ENCODE results near the gene AZU1. TPM values are rescaled to one million over a fixed set of nuclear protein-coding genes. Genes with fewer than 3 reads are reported as not detected.

Gene AZU1
- total RNA-seq, 1 donor from 2014 or later = 0.30 TPM

GRCh38 chr19:867301-867793, 39.7 kb downstream of the AZU1 start:
- H3K9me3 Mint-ChIP-seq = no peaks in the 10 kb centered on the region
- H3K27me3 Mint-ChIP-seq (ENCODE audit: low read depth) = peaks cover 31% of the 10 kb centered on the region
- peaks cover 11% of the 10 kb centered on the region for H3K4me1 Mint-ChIP-seq
- no peak for TF ChIP-seq CTCF (conservative IDR thresholded peaks at IDR 0.05)
- peak overlapping the region; percentile 62 for H3K27ac Mint-ChIP-seq (ENCODE audit: unreplicated experiment)
- DNase-seq (ENCODE audit: low read depth, low spot score) = no peak
- peaks cover 6% of the 10 kb centered on the region for H3K36me3 Mint-ChIP-seq (ENCODE audit: low read depth)
- H3K4me3 Mint-ChIP-seq = peak overlapping the region; percentile 31

GRCh38 chr19:867855-868457, 40.3 kb downstream of the AZU1 start:
- TF ChIP-seq CTCF (conservative IDR thresholded peaks at IDR 0.05) = no peak
- peaks cover 27% of the 10 kb centered on the region for H3K27me3 Mint-ChIP-seq (ENCODE audit: low read depth)
- no peak overlapping the region for H3K27ac Mint-ChIP-seq (ENCODE audit: unreplicated experiment)
- H3K9me3 Mint-ChIP-seq = no peaks in the 10 kb centered on the region
- peaks cover 6% of the 10 kb centered on the region for H3K36me3 Mint-ChIP-seq (ENCODE audit: low read depth)
- H3K4me3 Mint-ChIP-seq = no peak overlapping the region
- H3K4me1 Mint-ChIP-seq = peaks cover 8% of the 10 kb centered on the region
- no peak for DNase-seq (ENCODE audit: low read depth, low spot score)

GRCh38 chr19:868458-869244, 41.0 kb downstream of the AZU1 start:
- no peak for TF ChIP-seq CTCF (conservative IDR thresholded peaks at IDR 0.05)
- H3K4me3 Mint-ChIP-seq = no peak overlapping the region
- no peak overlapping the region for H3K27ac Mint-ChIP-seq (ENCODE audit: unreplicated experiment)
- H3K36me3 Mint-ChIP-seq (ENCODE audit: low read depth) = peaks cover 6% of the 10 kb centered on the region
- no peaks in the 10 kb centered on the region for H3K9me3 Mint-ChIP-seq
- H3K4me1 Mint-ChIP-seq = peaks cover 7% of the 10 kb centered on the region
- no peak for DNase-seq (ENCODE audit: low read depth, low spot score)
- peaks cover 20% of the 10 kb centered on the region for H3K27me3 Mint-ChIP-seq (ENCODE audit: low read depth)

- no peaks in the 10 kb centered on the region for H3K9me3 Mint-ChIP-seq
- no peak overlapping the region for H3K27ac Mint-ChIP-seq (ENCODE audit: unreplicated experiment)
Observed at GRCh38 chr19:869245-870177, 41.9 kb downstream of the AZU1 start.

More at GRCh38 chr19:869245-870177, 41.9 kb downstream of the AZU1 start:
- TF ChIP-seq CTCF (conservative IDR thresholded peaks at IDR 0.05) = no peak
- Mint-ChIP-seq H3K36me3 (ENCODE audit: low read depth) (peaks cover 6% of the 10 kb centered on the region), H3K27me3 (ENCODE audit: low read depth) (peaks cover 16% of the 10 kb centered on the region), H3K4me3 (no peak overlapping the region), H3K4me1 (peaks cover 4% of the 10 kb centered on the region)
- no peak for DNase-seq (ENCODE audit: low read depth, low spot score)

Measured in neural crest cell (in vitro differentiated cells).